Naive B cell (primary cell): ENCODE measurements around the gene CKS1B. TPM values are rescaled to one million over a fixed set of nuclear protein-coding genes. Genes with fewer than 3 reads are reported as not detected.

Source experiments
- polyA plus RNA-seq, 6 donors: library from polyadenylated mRNA; unstranded; fragments of 300-500 nt; fragmentation: Illumina TruSeq; gene quantifications; one replicate each; pipeline ENCODE4 v1.2.3, GENCODE V29; 2021; ENCODE audit warnings: low read depth in 6 of 6

CKS1B gene
- polyA plus RNA-seq, 6 donors from 2014 or later, result 117 to 196 (median 131) TPM

Other genes starting within 250 kb of the CKS1B start
- gene KCNN3, start 104.4 kb upstream of the CKS1B start, polyA plus RNA-seq, result under 1 TPM in 1 of 6 donors, not detected in 5; 0.03 TPM
- 10 to 100 TPM; 30.8 to 45.7 (median 33.3) TPM for gene PMVK, start 38.0 kb upstream of the CKS1B start, polyA plus RNA-seq
- 10 to 100 TPM; 36.2 to 77.3 (median 69.5) TPM for gene PBXIP1, start 18.6 kb upstream of the CKS1B start, polyA plus RNA-seq
- 10 to 100 TPM in 5 of 6 donors, 1 to 10 TPM in 1; 10.0 to 45.1 (median 29.4) TPM for gene PYGO2, start 12.9 kb upstream of the CKS1B start, polyA plus RNA-seq
- 10 to 100 TPM; 23.3 to 34.0 (median 26.3) TPM for gene SHC1, start 3.9 kb upstream of the CKS1B start, polyA plus RNA-seq
- gene FLAD1, start 8.7 kb downstream of the CKS1B start, polyA plus RNA-seq, result 10 to 100 TPM; 37.0 to 57.0 (median 49.4) TPM
- not detected for gene LENEP, start 18.9 kb downstream of the CKS1B start, polyA plus RNA-seq
- gene ZBTB7B, start 28.1 kb downstream of the CKS1B start, polyA plus RNA-seq, result 1 to 10 TPM in 5 of 6 donors, not detected in 1; 2.2 to 5.5 (median 2.7) TPM
- not detected for gene DCST2, start 59.1 kb downstream of the CKS1B start, polyA plus RNA-seq
- gene DCST1, start 59.1 kb downstream of the CKS1B start, polyA plus RNA-seq, result not detected
- 1 to 10 TPM; 2.8 to 8.8 (median 7.0) TPM for gene ADAM15, start 76.6 kb downstream of the CKS1B start, polyA plus RNA-seq
- 1 to 10 TPM in 5 of 6 donors, not detected in 1; 2.6 to 6.0 (median 3.3) TPM for gene EFNA4, start 89.1 kb downstream of the CKS1B start, polyA plus RNA-seq
- gene EFNA3, start 104.2 kb downstream of the CKS1B start, polyA plus RNA-seq, result 1 to 10 TPM in 3 of 6 donors, under 1 TPM in 2, not detected in 1; 0.54 to 2.9 (median 2.1) TPM
- gene EFNA1, start 153.2 kb downstream of the CKS1B start, polyA plus RNA-seq, result under 1 TPM in 3 of 6 donors, not detected in 3; 0.18 to 0.82 (median 0.56) TPM
- 100 to 1,000 TPM; 152 to 273 (median 201) TPM for gene SLC50A1, start 161.2 kb downstream of the CKS1B start, polyA plus RNA-seq
- 100 to 1,000 TPM in 1 of 6 donors, 10 to 100 TPM in 5; 77.4 to 100 (median 90.5) TPM for gene DPM3, start 165.8 kb downstream of the CKS1B start, polyA plus RNA-seq
- gene KRTCAP2, start 198.6 kb downstream of the CKS1B start, polyA plus RNA-seq, result 100 to 1,000 TPM; 340 to 379 (median 354) TPM
- under 1 TPM in 2 of 6 donors, not detected in 4; 0.13 to 0.35 TPM for gene TRIM46, start 199.2 kb downstream of the CKS1B start, polyA plus RNA-seq
- 1 to 10 TPM; 1.1 to 3.9 (median 2.2) TPM for gene THBS3, start 233.2 kb downstream of the CKS1B start, polyA plus RNA-seq
- gene MTX1, start 234.0 kb downstream of the CKS1B start, polyA plus RNA-seq, result 10 to 100 TPM; 35.5 to 49.1 (median 42.0) TPM